NB4 (cell line): ENCODE data around the gene CA5A.

Source experiments
- DNase-seq: peaks from one replicate; pipeline ENCODE4 v3.0.0; 2010; ENCODE audit warnings: low read depth
- H3K4me3 ChIP-seq: one replicate; pipeline ENCODE4 v1.5.1; 2011; ENCODE audit warnings: mild to moderate bottlenecking, low read depth, low read length, moderate library complexity
- MYC ChIP-seq: IDR thresholded peaks from 2 replicates; pipeline ENCODE4 v1.6.1; 2011; ENCODE audit warnings: low read depth, low read length
- POLR2A ChIP-seq: IDR thresholded peaks from 2 replicates; pipeline ENCODE4 v1.6.1; 2011; ENCODE audit warnings: mild to moderate bottlenecking; ENCODE audit not compliant: insufficient read length; ENCODE audit errors: extremely low read depth
- TF ChIP-seq, protein P1 (sequence below): IDR thresholded peaks from one replicate; pipeline ENCODE4 v1.5.1; 2012; ENCODE audit warnings: low read depth, low read length
- TF ChIP-seq, protein P2 (sequence below): IDR thresholded peaks from 2 replicates; pipeline ENCODE4 v1.6.1; 2011; ENCODE audit warnings: low read depth, low read length

Gene CA5A

DNA sequence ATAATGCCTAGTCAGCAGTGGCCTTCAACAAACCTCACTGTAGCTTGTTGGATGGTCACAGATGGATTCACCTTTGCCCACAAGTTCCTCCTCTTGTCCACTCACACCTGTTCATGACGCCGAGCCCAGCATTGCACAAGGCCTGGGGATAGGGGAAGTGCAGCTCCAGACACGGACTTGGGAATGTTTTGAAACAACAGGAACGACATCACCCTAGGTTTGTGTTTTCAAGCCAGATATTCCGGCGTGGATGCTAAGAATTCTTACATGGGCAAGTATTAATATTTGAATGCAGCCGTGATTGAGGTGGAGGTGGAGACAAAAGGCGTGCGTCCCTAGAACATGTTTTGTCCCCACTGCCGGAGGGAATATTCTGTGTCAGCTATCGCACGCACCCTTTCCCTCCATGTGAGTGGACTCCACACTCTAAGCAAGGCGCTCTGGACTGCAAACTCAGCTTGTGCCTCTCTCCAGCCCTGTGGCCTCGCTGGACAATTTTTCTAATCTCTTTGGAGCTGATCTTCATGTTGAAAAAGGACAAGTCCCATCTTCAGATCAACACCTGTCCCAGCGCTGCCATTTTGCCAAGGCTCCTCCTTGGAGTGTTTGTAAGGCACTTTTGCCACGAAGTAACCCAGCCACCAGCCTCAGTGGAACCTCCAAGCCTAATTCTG lies 12.9 kb upstream of the CA5A start:
- no peak overlapping the region for H3K4me3 ChIP-seq
- DNase-seq = no peak
- TF ChIP-seq POLR2A = no peak
- TF ChIP-seq MYC = no peak
- TF ChIP-seq, protein P1, sequence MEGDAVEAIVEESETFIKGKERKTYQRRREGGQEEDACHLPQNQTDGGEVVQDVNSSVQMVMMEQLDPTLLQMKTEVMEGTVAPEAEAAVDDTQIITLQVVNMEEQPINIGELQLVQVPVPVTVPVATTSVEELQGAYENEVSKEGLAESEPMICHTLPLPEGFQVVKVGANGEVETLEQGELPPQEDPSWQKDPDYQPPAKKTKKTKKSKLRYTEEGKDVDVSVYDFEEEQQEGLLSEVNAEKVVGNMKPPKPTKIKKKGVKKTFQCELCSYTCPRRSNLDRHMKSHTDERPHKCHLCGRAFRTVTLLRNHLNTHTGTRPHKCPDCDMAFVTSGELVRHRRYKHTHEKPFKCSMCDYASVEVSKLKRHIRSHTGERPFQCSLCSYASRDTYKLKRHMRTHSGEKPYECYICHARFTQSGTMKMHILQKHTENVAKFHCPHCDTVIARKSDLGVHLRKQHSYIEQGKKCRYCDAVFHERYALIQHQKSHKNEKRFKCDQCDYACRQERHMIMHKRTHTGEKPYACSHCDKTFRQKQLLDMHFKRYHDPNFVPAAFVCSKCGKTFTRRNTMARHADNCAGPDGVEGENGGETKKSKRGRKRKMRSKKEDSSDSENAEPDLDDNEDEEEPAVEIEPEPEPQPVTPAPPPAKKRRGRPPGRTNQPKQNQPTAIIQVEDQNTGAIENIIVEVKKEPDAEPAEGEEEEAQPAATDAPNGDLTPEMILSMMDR = no peak
- TF ChIP-seq, protein P2, sequence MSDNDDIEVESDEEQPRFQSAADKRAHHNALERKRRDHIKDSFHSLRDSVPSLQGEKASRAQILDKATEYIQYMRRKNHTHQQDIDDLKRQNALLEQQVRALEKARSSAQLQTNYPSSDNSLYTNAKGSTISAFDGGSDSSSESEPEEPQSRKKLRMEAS = no peak

DNA sequence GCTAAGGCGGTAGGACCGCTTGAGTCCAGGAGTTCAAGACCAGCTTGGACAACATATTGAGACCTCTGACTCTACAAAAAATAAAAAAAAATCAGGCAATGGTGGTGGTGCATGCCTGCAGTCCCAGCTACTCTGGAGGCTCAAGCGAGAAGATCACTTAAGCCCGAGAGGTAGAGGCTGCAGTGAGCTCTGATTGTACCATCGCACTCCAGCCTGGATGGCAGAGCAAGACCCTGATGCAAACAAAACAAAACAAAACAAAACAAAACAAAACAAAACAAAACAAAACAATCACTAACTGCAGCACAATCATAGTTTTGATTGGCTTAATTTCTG lies 12.4 kb upstream of the CA5A start:
- no peak overlapping the region for H3K4me3 ChIP-seq

DNA sequence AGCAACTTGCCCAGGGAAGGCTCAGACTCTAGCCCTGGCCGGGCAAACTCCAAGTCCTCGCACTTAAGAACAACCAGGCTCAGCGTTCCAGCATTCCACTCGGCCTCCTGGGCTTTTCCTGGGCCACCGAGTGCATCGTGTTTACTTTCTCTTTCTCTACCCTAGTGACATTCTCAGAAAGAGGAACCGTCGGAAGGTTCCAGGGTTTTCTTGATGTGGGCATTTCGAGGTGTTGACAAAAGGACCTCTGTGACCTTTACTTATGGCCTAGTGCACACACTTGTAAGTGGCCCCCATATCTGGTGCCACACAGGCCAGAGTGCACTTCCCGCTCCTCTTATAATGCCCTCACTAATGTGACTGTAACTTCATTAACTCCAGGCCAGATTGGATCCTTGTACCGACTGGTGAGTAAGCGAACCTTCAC lies 11.8 kb upstream of the CA5A start:
- no peak for DNase-seq
- no peak overlapping the region for H3K4me3 ChIP-seq
- TF ChIP-seq, protein P2 = no peak
- TF ChIP-seq POLR2A = no peak
- TF ChIP-seq, protein P1 = no peak
- TF ChIP-seq MYC = no peak

More for the DNA sequence above, 12.4 kb upstream of the CA5A start:
- TF ChIP-seq, protein P2 = no peak
- no peak for TF ChIP-seq POLR2A
- TF ChIP-seq, protein P1 = no peak
- no peak for TF ChIP-seq MYC
- DNase-seq = no peak

DNA sequence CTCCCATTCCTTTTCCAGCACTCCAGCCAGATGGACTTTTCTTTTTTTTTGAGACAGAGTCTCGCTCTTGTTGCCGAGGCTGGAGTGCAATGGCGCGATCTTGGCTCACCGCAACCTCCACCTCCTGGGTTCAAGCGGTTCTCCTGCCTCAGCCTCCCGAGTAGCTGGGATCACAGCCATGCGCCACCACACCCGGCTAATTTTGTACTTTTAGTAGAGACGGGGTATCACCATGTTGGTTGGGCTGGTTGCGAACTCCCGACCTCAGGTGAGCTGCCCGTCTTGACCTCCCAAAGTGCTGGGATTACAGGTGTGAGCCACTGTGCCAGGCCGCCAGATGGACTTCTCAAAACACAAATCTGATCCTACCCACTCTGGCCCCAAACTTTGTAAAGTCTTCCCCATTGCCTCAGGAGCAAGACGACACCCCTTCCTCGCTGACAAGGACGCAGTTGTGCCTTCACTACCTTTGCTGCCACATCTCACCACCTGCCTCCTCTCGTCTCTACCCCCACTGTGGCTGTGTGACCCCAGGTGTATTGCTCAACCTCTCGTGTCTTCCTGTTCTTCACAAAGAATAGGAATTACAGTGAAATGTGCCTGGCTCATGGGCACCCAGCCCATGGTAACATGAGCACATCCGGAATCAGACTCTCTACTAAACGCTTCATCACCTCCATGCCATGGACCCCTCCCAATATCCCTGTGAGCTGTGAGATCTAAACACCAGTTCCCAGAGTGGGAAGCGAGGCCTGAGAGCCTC lies 11.2 kb upstream of the CA5A start:
- no peak overlapping the region for H3K4me3 ChIP-seq
- TF ChIP-seq POLR2A (no peak), MYC (no peak)
- TF ChIP-seq, protein P2 = no peak
- TF ChIP-seq, protein P1 = no peak
- no peak for DNase-seq

DNA sequence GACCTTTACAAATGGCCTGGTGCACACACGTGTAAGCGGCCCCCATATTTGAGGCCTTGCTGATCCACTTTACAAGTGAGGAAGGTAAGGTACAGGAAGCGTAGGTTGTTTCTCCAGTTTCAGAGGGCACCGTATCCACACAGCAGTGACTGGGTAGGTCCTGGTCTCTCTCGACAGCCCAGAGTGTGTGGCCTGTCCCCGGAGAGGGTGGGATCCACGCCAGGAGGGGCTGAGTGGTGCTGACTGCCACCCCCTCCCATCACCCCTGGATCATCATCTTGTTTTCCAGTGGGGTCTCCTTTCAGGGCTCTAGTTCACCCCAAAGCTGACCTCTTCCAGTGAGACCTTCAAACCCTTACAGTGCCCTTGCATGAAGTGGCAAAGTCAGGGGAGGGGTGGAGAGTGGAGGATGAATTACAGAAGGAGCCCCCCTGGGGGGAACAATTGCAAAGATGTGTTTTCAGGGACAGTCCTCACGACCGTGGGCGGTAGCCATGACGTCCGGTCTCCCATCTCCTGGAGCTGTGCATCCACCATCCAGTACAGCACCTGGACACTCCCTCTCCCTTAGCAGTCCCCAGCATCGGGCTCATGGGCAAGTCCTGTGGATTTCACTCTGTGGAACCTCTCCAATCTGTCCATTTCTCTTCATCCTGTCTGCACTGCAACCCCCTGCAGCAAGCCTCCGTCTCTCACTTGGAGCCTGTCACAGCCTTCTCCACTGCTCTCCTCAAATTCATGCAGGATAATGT lies 10.4 kb upstream of the CA5A start:
- DNase-seq = no peak
- H3K4me3 ChIP-seq = no peak overlapping the region
- TF ChIP-seq, protein P2 = no peak
- TF ChIP-seq MYC = no peak
- TF ChIP-seq POLR2A = no peak
- TF ChIP-seq, protein P1 = no peak
